RWPE2 (cell line): ENCODE data around the gene KIF1B.

ENCODE experiments used
- ATAC-seq: fragments of 200-7000 bp; cut with Tn5 transposase; 3 replicates; pipeline ENCODE4 v1.9.1; 2021; ENCODE audit warnings: low read depth
- DNase-seq: peaks from one replicate; pipeline ENCODE4 v3.0.0-alpha.2; 2020; ENCODE audit warnings: low spot score
- H3K27ac ChIP-seq: fragments of 450-650 bp; 2 replicates; pipeline ENCODE4 v1.5.1; 2017; ENCODE audit warnings: mild to moderate bottlenecking; ENCODE audit not compliant: poor library complexity, severe bottlenecking
- H3K27me3 ChIP-seq: fragments of 250-450 bp; sonication (Bioruptor Pico); 2 replicates; pipeline ENCODE4 v1.5.1; 2021; ENCODE audit warnings: mild to moderate bottlenecking, moderate library complexity; ENCODE audit not compliant: insufficient read depth, poor library complexity, severe bottlenecking
- H3K36me3 ChIP-seq: fragments of 250-450 bp; sonication (Bioruptor Pico); 2 replicates; pipeline ENCODE4 v1.5.1; 2020; ENCODE audit warnings: low read depth, mild to moderate bottlenecking, moderate library complexity
- H3K4me1 ChIP-seq: fragments of 250-450 bp; sonication (Bioruptor Pico); 2 replicates; pipeline ENCODE4 v1.5.1; 2021; ENCODE audit warnings: mild to moderate bottlenecking, moderate library complexity; ENCODE audit not compliant: insufficient read depth, poor library complexity, severe bottlenecking
- H3K4me3 ChIP-seq: fragments of 250-450 bp; sonication (Bioruptor Pico); 2 replicates; pipeline ENCODE4 v1.5.1; 2021; ENCODE audit warnings: mild to moderate bottlenecking, moderate library complexity; ENCODE audit not compliant: severe bottlenecking
- H3K9me3 ChIP-seq: fragments of 250-450 bp; sonication (Bioruptor Pico); 2 replicates; pipeline ENCODE4 v1.5.1; 2021; ENCODE audit warnings: mild to moderate bottlenecking, moderate library complexity; ENCODE audit not compliant: severe bottlenecking
- TF ChIP-seq, protein P1 (sequence below): fragments of 450-650 bp; IDR thresholded peaks from one replicate; pipeline ENCODE4 v1.5.1; 2017; ENCODE audit warnings: mild to moderate bottlenecking, moderate library complexity; ENCODE audit not compliant: poor library complexity, severe bottlenecking

The KIF1B gene

DNA sequence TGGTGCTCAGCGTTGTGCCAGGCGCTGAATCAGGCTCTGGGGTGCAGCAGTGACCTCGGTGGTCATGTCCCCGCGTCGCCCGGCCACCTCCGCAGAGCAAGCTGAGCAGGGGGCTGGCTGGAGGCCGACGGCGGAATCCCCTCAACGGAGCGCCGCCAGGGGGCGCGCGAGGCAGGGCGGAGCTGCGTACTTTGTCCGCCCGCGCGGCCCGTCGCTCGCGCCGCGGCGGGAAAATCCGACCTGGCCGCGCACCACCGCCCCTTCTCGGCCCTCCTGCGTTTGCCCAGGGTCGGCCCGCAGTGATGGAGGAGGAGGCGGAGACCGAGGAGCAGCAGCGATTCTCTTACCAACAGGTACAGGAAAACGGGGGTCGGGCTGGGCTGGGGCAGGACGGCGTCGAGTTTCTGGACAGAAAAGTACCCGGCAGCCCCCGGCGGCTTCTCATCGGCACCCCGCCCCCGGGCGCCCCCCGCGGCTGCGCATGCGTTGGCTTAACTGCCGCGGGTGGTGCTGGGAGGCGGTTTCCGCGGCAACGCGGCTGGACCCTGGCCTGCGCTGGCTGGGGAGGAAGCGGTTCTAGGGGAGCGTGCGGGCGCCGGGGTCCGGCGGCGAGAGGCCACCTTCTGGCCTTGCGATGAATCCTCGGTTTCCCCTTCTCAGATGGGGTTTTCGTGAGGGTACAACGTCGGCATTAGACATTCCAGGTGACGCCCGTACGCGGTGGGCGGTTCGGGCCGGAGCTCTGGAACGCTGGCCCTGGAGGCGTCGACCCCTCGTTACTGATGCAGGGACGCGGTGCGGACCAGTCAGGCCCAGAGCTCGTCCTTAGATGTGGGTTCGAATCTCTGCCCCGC lies 220.1 kb downstream of the KIF1B start, which contains the start of gene CENPS:
Gene CENPS, plus strand, starts transcription at position 218 of the 854 bp plus-strand sequence. Its CDS starts 85 bp downstream, at position 303.
- DNase-seq (peak; percentile 87), ATAC-seq (peak; percentile 89)
- Histone ChIP-seq H3K27me3 (no peaks in the 10 kb centered on the region), H3K27ac (peak within 1 kb of the TSS; percentile 41), H3K9me3 (no peaks in the 10 kb centered on the region), H3K4me1 (peaks cover 4% of the 10 kb centered on the region), H3K36me3 (peaks cover 4% of the 10 kb centered on the region; the same call in 1 of the 2 replicates), H3K4me3 (peak within 1 kb of the TSS; percentile 56)
- TF ChIP-seq, protein P1, sequence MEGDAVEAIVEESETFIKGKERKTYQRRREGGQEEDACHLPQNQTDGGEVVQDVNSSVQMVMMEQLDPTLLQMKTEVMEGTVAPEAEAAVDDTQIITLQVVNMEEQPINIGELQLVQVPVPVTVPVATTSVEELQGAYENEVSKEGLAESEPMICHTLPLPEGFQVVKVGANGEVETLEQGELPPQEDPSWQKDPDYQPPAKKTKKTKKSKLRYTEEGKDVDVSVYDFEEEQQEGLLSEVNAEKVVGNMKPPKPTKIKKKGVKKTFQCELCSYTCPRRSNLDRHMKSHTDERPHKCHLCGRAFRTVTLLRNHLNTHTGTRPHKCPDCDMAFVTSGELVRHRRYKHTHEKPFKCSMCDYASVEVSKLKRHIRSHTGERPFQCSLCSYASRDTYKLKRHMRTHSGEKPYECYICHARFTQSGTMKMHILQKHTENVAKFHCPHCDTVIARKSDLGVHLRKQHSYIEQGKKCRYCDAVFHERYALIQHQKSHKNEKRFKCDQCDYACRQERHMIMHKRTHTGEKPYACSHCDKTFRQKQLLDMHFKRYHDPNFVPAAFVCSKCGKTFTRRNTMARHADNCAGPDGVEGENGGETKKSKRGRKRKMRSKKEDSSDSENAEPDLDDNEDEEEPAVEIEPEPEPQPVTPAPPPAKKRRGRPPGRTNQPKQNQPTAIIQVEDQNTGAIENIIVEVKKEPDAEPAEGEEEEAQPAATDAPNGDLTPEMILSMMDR, result peak; percentile 96
